Liver (tissue), 9 donors: ENCODE measurements around the gene PARD6B. TPM values are rescaled to one million over a fixed set of nuclear protein-coding genes. Genes with fewer than 3 reads are reported as not detected.
A peak's percentile ranks its signal among the peaks of the same experiment; 100 is the strongest.

Experiments
- DNase-seq: peaks from one replicate; pipeline ENCODE4 v3.0.0-alpha.2; 2017; ENCODE audit warnings: low spot score
- H3K27ac ChIP-seq, 2 donors: one replicate each; pipeline ENCODE4 v1.7.0; 2013; ENCODE audit warnings: inconsistent platforms in 2 of 2, low read length in 2 of 2, control low read depth in 1 of 2, low read depth in 1 of 2, mild to moderate bottlenecking in 1 of 2
- H3K27me3 ChIP-seq, 4 donors: one replicate each; pipeline versions ENCODE4 v1.6.1 to v1.7.0; 2013; ENCODE audit warnings: low read length in 3 of 4, inconsistent platforms in 1 of 4, mild to moderate bottlenecking in 1 of 4, moderate library complexity in 1 of 4; ENCODE audit not compliant: control insufficient read depth in 4 of 4, insufficient read depth in 4 of 4
- H3K36me3 ChIP-seq, 4 donors: one replicate each; pipeline versions ENCODE4 v1.6.1 to v1.7.0; 2013; ENCODE audit warnings: low read length in 3 of 4, mild to moderate bottlenecking in 3 of 4, low read depth in 1 of 4, moderate library complexity in 1 of 4; ENCODE audit not compliant: control insufficient read depth in 4 of 4, insufficient read depth in 3 of 4
- H3K4me1 ChIP-seq, 4 donors: one replicate each; pipeline versions ENCODE4 v1.6.1 to v1.7.0; 2013; ENCODE audit warnings: low read length in 3 of 4, mild to moderate bottlenecking in 3 of 4, moderate library complexity in 1 of 4; ENCODE audit not compliant: control insufficient read depth in 4 of 4, insufficient read depth in 4 of 4
- H3K4me3 ChIP-seq, 3 donors: one replicate each; pipeline versions ENCODE4 v1.6.1 to v1.7.0; 2013; ENCODE audit warnings: low read length in 3 of 3, control low read depth in 1 of 3, low read depth in 1 of 3, mild to moderate bottlenecking in 1 of 3
- H3K9ac ChIP-seq, 2 donors: one replicate each; pipeline ENCODE4 v1.7.0; 2013; ENCODE audit warnings: low read length in 2 of 2, mild to moderate bottlenecking in 2 of 2, moderate library complexity in 2 of 2, control low read depth in 1 of 2, low read depth in 1 of 2
- H3K9me3 ChIP-seq, 4 donors: one replicate each; pipeline versions ENCODE4 v1.6.1 to v1.7.0; 2013; ENCODE audit warnings: low read length in 3 of 4; ENCODE audit not compliant: control insufficient read depth in 4 of 4
- CTCF ChIP-seq: fragments of 150-350 bp; IDR thresholded peaks from 2 replicates; pipeline ENCODE4 v1.5.1; 2017; ENCODE audit warnings: improper control_type of control experiment, low read depth, low read length; ENCODE audit not compliant: missing input control
- EGR1 ChIP-seq, 2 donors: IDR thresholded peaks; 2 replicates each; pipeline ENCODE4 v1.6.1; 2016 to 2018; ENCODE audit warnings: antibody characterized with exemption in 2 of 2, low read depth in 2 of 2
- FOXA1 ChIP-seq: IDR thresholded peaks from 2 replicates; pipeline ENCODE4 v1.6.1; 2016; ENCODE audit warnings: antibody characterized with exemption
- FOXA2 ChIP-seq: IDR thresholded peaks from 2 replicates; pipeline ENCODE4 v1.6.1; 2016; ENCODE audit warnings: antibody characterized with exemption
- GABPA ChIP-seq, 2 donors: IDR thresholded peaks in 1 of 2; conservative IDR thresholded peaks in 1 of 2; 2 replicates each; pipeline ENCODE4 v1.6.1; 2016; ENCODE audit warnings: antibody characterized with exemption in 2 of 2, mild to moderate bottlenecking in 1 of 2, moderate library complexity in 1 of 2
- HNF4A ChIP-seq, 2 donors: conservative IDR thresholded peaks; 2 replicates each; pipeline ENCODE4 v1.6.1; 2016; ENCODE audit warnings: antibody characterized with exemption in 2 of 2, mild to moderate bottlenecking in 2 of 2
- HNF4G ChIP-seq: IDR thresholded peaks from 2 replicates; pipeline ENCODE4 v1.6.1; 2016; ENCODE audit warnings: antibody characterized with exemption
- JUND ChIP-seq, 2 donors: IDR thresholded peaks; 2 replicates each; pipeline ENCODE4 v1.6.1; 2016; ENCODE audit warnings: antibody characterized with exemption in 2 of 2
- MAX ChIP-seq: IDR thresholded peaks from 2 replicates; pipeline ENCODE4 v1.6.1; 2016; ENCODE audit warnings: antibody characterized with exemption
- NR2F2 ChIP-seq: IDR thresholded peaks from 2 replicates; pipeline ENCODE4 v1.6.1; 2016; ENCODE audit warnings: antibody characterized with exemption
- RAD21 ChIP-seq, 2 donors: IDR thresholded peaks; 2 replicates each; pipeline ENCODE4 v1.6.1; 2016; ENCODE audit warnings: antibody characterized with exemption in 2 of 2, mild to moderate bottlenecking in 2 of 2
- REST ChIP-seq: IDR thresholded peaks from 2 replicates; pipeline ENCODE4 v1.6.1; 2016; ENCODE audit warnings: antibody characterized with exemption, mild to moderate bottlenecking
- RXRA ChIP-seq, 2 donors: IDR thresholded peaks; 2 replicates each; pipeline ENCODE4 v1.6.1; 2017 to 2018; ENCODE audit warnings: antibody characterized with exemption in 2 of 2, mild to moderate bottlenecking in 1 of 2
- SP1 ChIP-seq: IDR thresholded peaks from 2 replicates; pipeline ENCODE4 v1.6.1; 2018; ENCODE audit warnings: antibody characterized with exemption, mild to moderate bottlenecking
- TAF1 ChIP-seq: conservative IDR thresholded peaks from 2 replicates; pipeline ENCODE4 v1.6.1; 2016; ENCODE audit warnings: antibody characterized with exemption, mild to moderate bottlenecking
- YY1 ChIP-seq: IDR thresholded peaks from 2 replicates; pipeline ENCODE4 v1.6.1; 2016; ENCODE audit warnings: antibody characterized with exemption, mild to moderate bottlenecking
- WGBS: extraction: QIAGEN DNeasy Blood & Tissue Kit; methylation state at CpG from one replicate; pipeline ENCODE4 v1.1.7; 2013; 5-methylcytosine and 5-hydroxymethylcytosine counted together
- polyA plus RNA-seq, 2 donors: library from polyadenylated mRNA; stranded (reverse) in 1 of 2; unstranded in 1 of 2; fragments of 200-250 nt in 1 of 2; fragments of >200 nt in 1 of 2; fragmentation: Nextera tagmentation in 1 of 2; extraction: Ambion mirVana in 1 of 2; gene quantifications; one replicate each; pipeline versions ENCODE4 v1.2.1 to v1.2.3, GENCODE V29; 2013 to 2015
- total RNA-seq, 2 donors: library from RNA; depleted of rRNA; stranded (reverse); fragments of >200 nt; gene quantifications; one replicate each; pipeline ENCODE4 v1.2.3, GENCODE V29; 2014
- TF ChIP-seq, protein P1 (sequence below): IDR thresholded peaks from 2 replicates; pipeline ENCODE4 v1.6.1; 2016; ENCODE audit warnings: antibody characterized with exemption
- TF ChIP-seq, protein P2 (sequence below): IDR thresholded peaks from 2 replicates; pipeline ENCODE4 v1.6.1; 2016; ENCODE audit warnings: antibody characterized with exemption
- donor health status: healthy.
- donor health status: healthy.
- donor health status: healthy.
- donor health status: healthy.
- donor health status: healthy.

Gene PARD6B
- total and polyA plus RNA-seq, 4 donors: 1.2 to 8.8 (median 5.9) TPM

- Histone ChIP-seq H3K27me3 (no peaks in the 10 kb centered on the region), H3K36me3 (no peaks in the 10 kb centered on the region), H3K4me3 (no peak overlapping the region), H3K4me1 (peaks cover 0 to 8% (median 6%) of the 10 kb centered on the region in 4 donors), H3K9ac (no peak overlapping the region), H3K9me3 (no peaks in the 10 kb centered on the region), H3K27ac (no peak overlapping the region)
- DNase-seq: no peak
- 54% methylated on average over 18 of the region's 18 CpGs for WGBS
- TF ChIP-seq JUND (IDR thresholded peaks at IDR 0.05) (no peak), FOXA2 (no peak), YY1 (peak; percentile 13), REST (no peak), MAX (no peak), HNF4G (no peak), RXRA (IDR thresholded peaks at IDR 0.05) (peak in 1 of 2 donors; percentile 34), TAF1 (no peak), HNF4A (conservative IDR thresholded peaks at IDR 0.05) (peak; percentile 50 to 63), RAD21 (IDR thresholded peaks at IDR 0.05) (peak; percentile 57 to 82), SP1 (no peak), NR2F2 (no peak), FOXA1 (no peak), GABPA (IDR thresholded peaks at IDR 0.05 in 1 of 2, conservative IDR thresholded peaks at IDR 0.05 in 1 of 2) (no peak), CTCF (peak; percentile 53), EGR1 (IDR thresholded peaks at IDR 0.05; ENCODE audit: low read depth in 2 of 2) (no peak)
- TF ChIP-seq, protein P1, sequence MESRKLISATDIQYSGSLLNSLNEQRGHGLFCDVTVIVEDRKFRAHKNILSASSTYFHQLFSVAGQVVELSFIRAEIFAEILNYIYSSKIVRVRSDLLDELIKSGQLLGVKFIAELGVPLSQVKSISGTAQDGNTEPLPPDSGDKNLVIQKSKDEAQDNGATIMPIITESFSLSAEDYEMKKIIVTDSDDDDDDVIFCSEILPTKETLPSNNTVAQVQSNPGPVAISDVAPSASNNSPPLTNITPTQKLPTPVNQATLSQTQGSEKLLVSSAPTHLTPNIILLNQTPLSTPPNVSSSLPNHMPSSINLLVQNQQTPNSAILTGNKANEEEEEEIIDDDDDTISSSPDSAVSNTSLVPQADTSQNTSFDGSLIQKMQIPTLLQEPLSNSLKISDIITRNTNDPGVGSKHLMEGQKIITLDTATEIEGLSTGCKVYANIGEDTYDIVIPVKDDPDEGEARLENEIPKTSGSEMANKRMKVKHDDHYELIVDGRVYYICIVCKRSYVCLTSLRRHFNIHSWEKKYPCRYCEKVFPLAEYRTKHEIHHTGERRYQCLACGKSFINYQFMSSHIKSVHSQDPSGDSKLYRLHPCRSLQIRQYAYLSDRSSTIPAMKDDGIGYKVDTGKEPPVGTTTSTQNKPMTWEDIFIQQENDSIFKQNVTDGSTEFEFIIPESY: no peak
- TF ChIP-seq, protein P2, sequence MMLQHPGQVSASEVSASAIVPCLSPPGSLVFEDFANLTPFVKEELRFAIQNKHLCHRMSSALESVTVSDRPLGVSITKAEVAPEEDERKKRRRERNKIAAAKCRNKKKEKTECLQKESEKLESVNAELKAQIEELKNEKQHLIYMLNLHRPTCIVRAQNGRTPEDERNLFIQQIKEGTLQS: no peak
Observed at GRCh38 chr20:50788045-50788991, 56.9 kb downstream of the PARD6B start.
